ENCODE data around the gene HLCS.

Gene HLCS

GRCh38 chr21:36767096-36767495, 199.4 kb downstream of the HLCS start:
- no peak for DNase-seq
- no peak overlapping the region for H2AFZ ChIP-seq (ENCODE audit: low read length)
- H3K9ac ChIP-seq (ENCODE audit: low read length), result no peak overlapping the region
- no peaks in the 10 kb centered on the region for H3K27me3 ChIP-seq (replicated peaks; ENCODE audit: insufficient read depth, low read length)
- H3K79me2 ChIP-seq (ENCODE audit: low read length), result no peaks in the 10 kb centered on the region
- no peak for TF ChIP-seq EZH2 (optimal IDR thresholded peaks at IDR 0.05; ENCODE audit: low read depth, low read length)
- TF ChIP-seq CTCF (IDR thresholded peaks at IDR 0.05; ENCODE audit: low read length), result no peak
- no peak for TF ChIP-seq EZH2phosphoT487 (IDR thresholded peaks at IDR 0.05; ENCODE audit: low read length)
- H3K9me3 ChIP-seq (replicated peaks; ENCODE audit: insufficient read depth, low read length), result no peaks in the 10 kb centered on the region
- H3K4me2 ChIP-seq (ENCODE audit: low read depth, low read length), result no peak overlapping the region
- H3K4me3 ChIP-seq (ENCODE audit: low read length), result no peak overlapping the region
- no peaks in the 10 kb centered on the region for H3K9me2 ChIP-seq (replicated peaks; ENCODE audit: insufficient read depth, low read length)
- H3K4me1 ChIP-seq (ENCODE audit: low read length), result no peaks in the 10 kb centered on the region
- no peaks in the 10 kb centered on the region for H3F3A ChIP-seq (ENCODE audit: insufficient read depth, low read length)
- no peaks in the 10 kb centered on the region for H3K36me3 ChIP-seq (replicated peaks; ENCODE audit: insufficient read depth, low read length)
- no peak overlapping the region for H3K27ac ChIP-seq (ENCODE audit: low read length)
- no peaks in the 10 kb centered on the region for H4K20me1 ChIP-seq (ENCODE audit: insufficient read depth, low read length)

DNA sequence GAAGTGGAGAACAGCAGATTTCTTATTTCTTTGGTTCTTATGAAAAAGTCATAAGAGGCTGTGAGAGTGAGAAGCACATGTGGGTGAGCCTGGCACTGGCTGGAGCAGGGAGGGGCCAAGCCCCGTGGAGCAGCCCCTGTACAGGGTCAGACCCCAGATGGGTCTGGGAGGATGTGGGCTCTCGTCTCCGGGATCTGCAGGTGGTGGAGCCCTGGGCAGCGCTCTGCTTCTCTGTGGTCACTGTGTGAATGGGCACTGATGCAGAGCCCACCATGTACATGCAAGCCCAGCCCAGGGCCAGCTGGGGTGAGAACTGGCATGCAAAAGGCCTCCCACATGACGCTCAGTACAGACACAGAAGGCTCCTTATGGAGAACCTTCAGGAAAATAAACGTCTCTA, 200.0 kb downstream of the HLCS start:
- no peaks in the 10 kb centered on the region for H4K20me1 ChIP-seq (ENCODE audit: insufficient read depth, low read length)
- no peak overlapping the region for H3K27ac ChIP-seq (ENCODE audit: low read length)
- no peak for DNase-seq
- no peaks in the 10 kb centered on the region for H3K36me3 ChIP-seq (replicated peaks; ENCODE audit: insufficient read depth, low read length)
- no peak overlapping the region for H3K4me2 ChIP-seq (ENCODE audit: low read depth, low read length)
- no peaks in the 10 kb centered on the region for H3K9me2 ChIP-seq (replicated peaks; ENCODE audit: insufficient read depth, low read length)
- H3F3A ChIP-seq (ENCODE audit: insufficient read depth, low read length), result no peaks in the 10 kb centered on the region
- H3K9ac ChIP-seq (ENCODE audit: low read length), result no peak overlapping the region
- TF ChIP-seq CTCF (IDR thresholded peaks at IDR 0.05; ENCODE audit: low read length), result no peak
- TF ChIP-seq EZH2phosphoT487 (IDR thresholded peaks at IDR 0.05; ENCODE audit: low read length), result no peak
- no peak for TF ChIP-seq EZH2 (optimal IDR thresholded peaks at IDR 0.05; ENCODE audit: low read depth, low read length)
- no peaks in the 10 kb centered on the region for H3K4me1 ChIP-seq (ENCODE audit: low read length)
- no peak overlapping the region for H3K4me3 ChIP-seq (ENCODE audit: low read length)
- H3K27me3 ChIP-seq (replicated peaks; ENCODE audit: insufficient read depth, low read length), result no peaks in the 10 kb centered on the region
- no peaks in the 10 kb centered on the region for H3K9me3 ChIP-seq (replicated peaks; ENCODE audit: insufficient read depth, low read length)
- no peak overlapping the region for H2AFZ ChIP-seq (ENCODE audit: low read length)
- no peaks in the 10 kb centered on the region for H3K79me2 ChIP-seq (ENCODE audit: low read length)

GRCh38 chr21:36765229-36765628, 201.2 kb downstream of the HLCS start:
- Histone ChIP-seq H3K36me3 (replicated peaks; ENCODE audit: insufficient read depth, low read length) (no peaks in the 10 kb centered on the region), H3K9me3 (replicated peaks; ENCODE audit: insufficient read depth, low read length) (no peaks in the 10 kb centered on the region), H3K4me2 (ENCODE audit: low read depth, low read length) (no peak overlapping the region), H3K27me3 (replicated peaks; ENCODE audit: insufficient read depth, low read length) (no peaks in the 10 kb centered on the region), H3K9ac (ENCODE audit: low read length) (no peak overlapping the region), H3K27ac (ENCODE audit: low read length) (no peak overlapping the region), H3K4me1 (ENCODE audit: low read length) (no peaks in the 10 kb centered on the region), H3K9me2 (replicated peaks; ENCODE audit: insufficient read depth, low read length) (no peaks in the 10 kb centered on the region), H3F3A (ENCODE audit: insufficient read depth, low read length) (no peaks in the 10 kb centered on the region), H4K20me1 (ENCODE audit: insufficient read depth, low read length) (no peaks in the 10 kb centered on the region), H3K79me2 (ENCODE audit: low read length) (no peaks in the 10 kb centered on the region), H2AFZ (ENCODE audit: low read length) (no peak overlapping the region), H3K4me3 (ENCODE audit: low read length) (no peak overlapping the region)
- DNase-seq, result no peak
- TF ChIP-seq CTCF (IDR thresholded peaks at IDR 0.05; ENCODE audit: low read length) (no peak), EZH2phosphoT487 (IDR thresholded peaks at IDR 0.05; ENCODE audit: low read length) (no peak), EZH2 (optimal IDR thresholded peaks at IDR 0.05; ENCODE audit: low read depth, low read length) (no peak)
